Suprapubic skin (tissue), 3 donors: Measurements from ENCODE around the gene ADAMTS17.

Experiments
- CTCF ChIP-seq, 2 donors: fragments of 200-600 bp in 1 of 2; fragments of 450-650 bp in 1 of 2; sonication (generic) in 1 of 2; IDR thresholded peaks; one replicate each; pipeline ENCODE4 v1.5.1; 2016 to 2019; ENCODE audit warnings: antibody characterized with exemption in 2 of 2, mild to moderate bottlenecking in 1 of 2, moderate library complexity in 1 of 2
- POLR2A ChIP-seq, 2 donors: fragments of 450-650 bp; IDR thresholded peaks; one replicate each; pipeline ENCODE4 v1.6.1; 2017; ENCODE audit warnings: antibody characterized with exemption in 2 of 2, mild to moderate bottlenecking in 2 of 2, moderate library complexity in 2 of 2

- TF ChIP-seq CTCF (IDR thresholded peaks at IDR 0.05): no peak
- TF ChIP-seq POLR2A (IDR thresholded peaks at IDR 0.05): no peak
Measured at GRCh38 chr15:100241572-100242482, 99.9 kb downstream of the ADAMTS17 start.
